ENCODE measurements around the gene GNAS.
A peak's percentile ranks its signal among the peaks of the same experiment; 100 is the strongest.

Gene GNAS

GRCh38 chr20:58854638-58855471 lies 2.3 kb downstream of the GNAS start:
- no peak for DNase-seq

GRCh38 chr20:58855506-58856389 lies 3.2 kb downstream of the GNAS start:
- DNase-seq = no peak

GRCh38 chr20:58863044-58863790 lies 10.7 kb downstream of the GNAS start:
- no peak for DNase-seq

DNA sequence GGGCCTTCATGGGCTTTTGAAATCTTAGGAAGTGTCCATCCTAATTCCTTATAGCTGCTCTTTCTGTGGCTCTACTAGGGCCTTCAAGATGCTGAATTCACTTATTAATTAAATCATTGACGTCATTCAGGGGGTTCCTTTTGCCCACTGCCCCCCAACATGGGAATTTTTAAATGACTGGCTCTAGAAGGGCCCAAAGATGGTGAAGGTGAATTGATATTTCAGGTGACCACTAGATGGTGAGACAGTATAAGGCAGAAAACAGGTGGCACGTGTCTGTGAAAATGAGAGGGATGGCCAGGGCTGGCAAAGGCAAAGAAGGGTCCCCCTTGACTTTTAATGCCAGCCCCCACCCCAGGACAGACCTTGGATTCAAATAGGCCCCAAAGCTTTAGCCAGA lies 11.8 kb downstream of the GNAS start:
- no peak for DNase-seq

DNA sequence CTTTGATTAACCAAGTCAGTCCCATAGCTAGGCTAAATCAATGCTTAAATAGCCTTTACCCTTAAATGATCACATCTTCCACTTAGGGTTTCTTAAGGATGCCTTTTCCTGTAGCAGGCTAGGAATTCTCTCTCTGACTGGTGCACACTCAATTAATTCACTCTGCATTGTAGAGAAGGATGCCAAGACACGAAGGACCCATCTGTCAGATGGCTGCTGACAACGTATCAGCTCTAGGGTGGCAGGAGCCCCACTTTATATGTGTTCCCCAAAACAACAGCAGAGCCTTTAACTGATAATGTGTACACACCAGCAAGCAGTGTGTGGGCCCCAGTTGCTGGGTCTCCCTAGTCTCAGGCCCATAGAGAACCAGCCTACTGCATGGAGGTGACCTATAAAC lies 13.3 kb downstream of the GNAS start:
- DNase-seq = no peak

DNA sequence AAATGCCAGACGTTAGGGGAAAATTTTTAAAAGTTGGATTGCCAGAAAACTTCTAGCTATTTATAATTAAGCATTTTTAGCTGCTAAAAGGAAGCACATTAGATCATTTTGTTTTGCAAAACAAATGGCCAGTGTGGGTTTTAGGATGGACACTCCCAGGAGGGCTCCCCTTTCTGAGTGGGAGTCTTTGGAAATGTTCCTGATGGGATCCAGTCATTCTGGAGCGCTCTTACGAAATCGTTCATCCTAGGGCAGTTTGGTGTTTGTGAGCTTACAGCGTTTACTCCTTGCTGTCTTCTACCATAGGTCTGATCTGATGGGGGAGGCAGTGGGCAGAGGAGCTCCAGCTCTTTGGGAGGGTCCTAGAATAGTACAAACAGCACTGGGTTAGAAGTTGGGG lies 14.7 kb downstream of the GNAS start:
- no peak for DNase-seq

DNA sequence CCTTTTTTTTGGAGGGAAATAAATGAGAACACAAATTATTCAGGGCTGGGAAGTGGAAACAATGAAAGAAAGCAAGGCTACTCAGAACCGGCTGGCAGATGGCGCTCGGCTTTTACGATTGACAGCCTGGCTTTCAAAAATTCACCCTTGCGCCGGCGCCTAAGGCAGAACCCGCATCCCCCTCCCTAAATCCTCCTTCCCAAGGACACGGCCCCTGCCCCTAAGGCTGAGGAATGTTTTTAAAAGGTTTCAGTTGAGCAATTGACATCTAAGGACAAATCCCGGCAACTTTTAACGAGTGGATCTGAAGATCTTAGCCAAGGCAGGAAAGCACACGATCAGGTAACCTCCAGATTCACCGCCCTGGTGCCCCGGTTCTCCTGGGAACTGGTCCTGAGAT lies 16.3 kb downstream of the GNAS start:
- no peak for DNase-seq

DNA sequence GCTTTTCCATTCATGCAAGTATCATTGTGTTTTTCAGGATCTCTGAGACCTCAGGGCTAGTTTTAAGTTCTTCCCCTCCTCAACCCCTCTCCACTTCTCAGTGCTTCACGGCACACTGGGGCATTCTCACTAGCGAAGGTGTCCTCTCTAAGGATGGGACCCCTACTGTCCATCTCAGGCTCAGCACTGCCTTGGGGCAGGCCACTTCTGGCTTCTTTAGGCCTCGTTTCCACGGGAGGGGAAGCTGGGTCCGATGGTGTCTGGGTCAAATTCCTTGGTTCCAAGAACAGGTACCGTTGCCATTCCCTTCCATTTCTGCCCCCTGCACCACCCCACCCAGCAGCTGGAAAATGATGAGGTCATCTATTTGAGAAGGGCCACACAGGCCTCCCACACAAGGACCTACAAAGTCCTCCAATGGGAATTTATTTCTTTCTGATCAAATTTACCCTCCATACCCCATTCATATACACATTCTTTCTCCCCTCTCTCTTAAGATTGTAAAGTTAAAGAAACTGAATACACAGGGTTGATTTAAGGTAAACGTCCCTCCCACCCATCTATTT lies 17.2 kb downstream of the GNAS start:
- DNase-seq = no peak

GRCh38 chr20:58870293-58871014 lies 17.9 kb downstream of the GNAS start:
- DNase-seq = peak; percentile 55

DNA sequence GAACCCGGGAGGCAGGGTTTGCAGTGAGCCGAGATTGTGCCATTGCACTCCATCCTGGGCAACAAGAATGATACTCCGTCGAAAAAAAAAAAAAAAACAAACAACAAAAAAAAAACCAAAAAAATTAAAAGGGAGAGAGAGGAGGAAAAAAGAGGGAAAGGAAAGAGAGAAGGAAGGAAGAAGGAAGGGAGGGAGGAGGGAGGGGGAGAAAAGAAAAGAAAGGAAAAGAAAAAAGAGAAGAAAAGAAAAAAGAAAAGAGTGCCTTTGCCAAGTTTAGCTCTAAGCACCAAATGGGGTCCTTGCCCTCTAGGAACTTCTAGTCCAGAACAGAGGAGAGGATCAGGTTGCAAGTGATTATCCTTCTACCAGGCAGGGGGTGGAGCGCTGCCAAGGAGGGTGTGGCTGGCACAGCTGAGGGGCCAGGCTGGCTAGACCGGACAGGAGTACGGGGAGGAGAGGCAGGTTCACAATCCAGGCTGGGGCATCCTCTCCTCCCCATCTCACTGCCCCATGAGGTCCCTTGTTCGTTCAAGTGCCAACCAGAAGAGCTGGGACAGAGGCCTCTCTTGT lies 19.1 kb downstream of the GNAS start:
- DNase-seq = no peak

- DNase-seq = no peak
These were observed 22.0 kb downstream of the GNAS start for GRCh38 chr20:58874469-58874868.

DNA sequence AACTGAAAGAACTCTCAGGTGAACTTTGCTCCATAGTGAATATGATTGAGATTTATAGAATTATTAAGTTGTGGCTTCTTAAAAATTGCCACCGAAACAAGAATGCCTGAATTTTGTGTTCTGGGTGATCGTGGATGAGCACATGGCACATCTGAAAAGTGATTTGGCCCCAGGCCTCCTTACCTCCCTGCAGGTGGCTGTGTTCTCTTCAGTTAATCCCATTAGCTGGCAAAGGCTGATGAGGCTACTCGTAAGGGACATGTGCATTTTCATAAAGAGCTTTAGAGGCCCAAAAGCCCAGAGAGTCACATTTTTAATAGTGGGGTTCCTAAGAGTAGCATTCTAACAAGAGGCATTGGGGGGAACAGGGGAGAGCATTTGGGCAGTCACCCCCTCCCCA lies 22.6 kb downstream of the GNAS start:
- DNase-seq = no peak

GRCh38 chr20:58875541-58876134 lies 23.1 kb downstream of the GNAS start:
- no peak for DNase-seq

GRCh38 chr20:58876437-58876836 lies 23.9 kb downstream of the GNAS start:
- DNase-seq = no peak

- DNase-seq = no peak
These were observed 24.8 kb downstream of the GNAS start for GRCh38 chr20:58877050-58877975.

DNA sequence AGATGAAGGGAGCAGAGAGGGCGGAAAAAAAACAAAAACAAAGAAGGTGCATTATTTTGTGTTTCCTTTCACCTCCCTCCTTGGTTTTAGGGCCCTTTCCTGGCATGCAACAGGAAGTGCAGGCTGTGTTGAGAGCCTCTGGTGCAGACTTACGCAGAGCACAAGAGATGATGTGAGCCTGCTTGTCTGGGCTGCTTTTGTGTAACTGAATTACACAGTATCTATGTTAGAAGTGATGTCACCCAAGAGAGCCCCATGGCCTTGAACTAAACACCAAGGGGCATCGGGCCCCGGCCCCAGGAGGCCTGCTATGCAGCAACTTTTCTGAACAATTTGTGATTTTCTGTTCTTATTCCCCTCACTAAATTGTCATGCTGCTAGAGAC lies 25.5 kb downstream of the GNAS start:
- DNase-seq = no peak

DNA sequence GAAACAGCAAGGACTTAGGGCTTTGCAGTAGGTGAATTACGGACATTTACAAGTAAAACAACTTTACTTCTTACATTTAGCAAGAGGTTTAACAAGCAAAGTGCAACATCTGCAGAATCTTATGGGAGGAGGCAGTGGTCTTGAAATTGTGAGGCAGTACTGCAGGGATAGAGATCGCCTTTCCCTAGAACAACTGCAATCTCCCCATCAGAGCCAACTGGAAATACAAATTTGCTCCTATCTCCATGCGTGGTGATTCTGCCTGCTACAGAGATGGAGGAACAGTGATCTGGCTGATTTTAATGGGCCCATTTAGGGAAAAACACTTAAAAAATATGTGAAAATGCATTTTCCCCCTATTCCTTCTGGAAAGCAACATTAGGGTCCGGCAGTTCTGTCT lies 25.9 kb downstream of the GNAS start:
- no peak for DNase-seq

DNA sequence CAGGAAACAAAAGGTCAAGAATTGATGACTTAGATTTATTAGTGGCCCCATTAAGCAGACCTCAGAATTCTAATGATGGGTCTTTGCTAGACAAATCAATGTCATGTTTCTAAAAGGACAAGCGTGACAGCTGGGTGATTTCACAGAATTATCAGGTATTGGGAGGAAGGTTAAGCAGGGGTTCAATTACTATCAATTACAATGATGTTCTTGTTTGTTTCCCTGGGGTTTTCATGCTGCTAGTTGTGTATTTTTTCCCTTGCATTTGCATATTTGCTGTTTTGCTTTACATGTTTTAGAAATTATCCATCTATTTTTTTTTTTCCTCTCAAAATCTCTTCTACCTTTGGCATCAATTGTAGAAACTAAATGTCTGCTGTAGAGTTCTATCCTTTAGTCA lies 27.9 kb downstream of the GNAS start:
- DNase-seq = no peak

DNA sequence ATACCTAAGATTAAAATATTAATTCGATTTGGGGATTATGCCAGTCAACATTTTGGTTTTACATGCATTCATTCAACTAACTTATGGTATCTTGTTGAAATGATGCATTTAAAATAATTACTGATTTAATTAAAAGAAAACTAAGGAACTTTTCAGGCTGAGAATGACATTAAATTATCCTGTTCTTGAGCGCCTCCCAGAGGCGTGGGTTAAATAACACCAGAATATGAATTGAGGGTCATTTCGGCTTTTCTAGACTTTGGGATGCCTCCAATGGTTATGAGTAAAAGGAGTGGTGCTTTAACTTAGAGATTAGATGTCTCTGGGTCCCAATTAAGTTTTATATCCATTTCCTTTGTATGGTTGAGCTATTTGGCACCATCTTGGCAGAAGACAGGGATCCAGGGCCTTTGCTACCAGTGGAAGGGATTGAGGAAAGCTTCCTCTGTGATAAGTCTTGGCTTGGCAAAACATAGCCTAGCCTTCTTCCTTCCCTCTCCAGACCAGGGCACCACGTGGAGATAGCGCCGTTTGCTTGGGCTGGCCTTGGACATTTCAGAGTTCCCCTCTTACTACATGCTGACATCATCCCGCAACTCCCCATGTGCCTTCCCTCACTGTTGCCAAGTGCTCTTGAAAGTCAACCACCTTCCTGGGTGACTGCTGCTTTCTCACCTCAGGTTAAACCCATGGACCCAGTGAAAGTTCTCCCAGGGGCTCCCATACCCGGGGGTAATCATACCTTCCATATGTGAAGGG lies 28.7 kb downstream of the GNAS start:
- DNase-seq = no peak

- no peak for DNase-seq
These were observed 30.2 kb downstream of the GNAS start for GRCh38 chr20:58882704-58883089.
